Measurements from ENCODE around the gene BAHCC1.

DNA sequence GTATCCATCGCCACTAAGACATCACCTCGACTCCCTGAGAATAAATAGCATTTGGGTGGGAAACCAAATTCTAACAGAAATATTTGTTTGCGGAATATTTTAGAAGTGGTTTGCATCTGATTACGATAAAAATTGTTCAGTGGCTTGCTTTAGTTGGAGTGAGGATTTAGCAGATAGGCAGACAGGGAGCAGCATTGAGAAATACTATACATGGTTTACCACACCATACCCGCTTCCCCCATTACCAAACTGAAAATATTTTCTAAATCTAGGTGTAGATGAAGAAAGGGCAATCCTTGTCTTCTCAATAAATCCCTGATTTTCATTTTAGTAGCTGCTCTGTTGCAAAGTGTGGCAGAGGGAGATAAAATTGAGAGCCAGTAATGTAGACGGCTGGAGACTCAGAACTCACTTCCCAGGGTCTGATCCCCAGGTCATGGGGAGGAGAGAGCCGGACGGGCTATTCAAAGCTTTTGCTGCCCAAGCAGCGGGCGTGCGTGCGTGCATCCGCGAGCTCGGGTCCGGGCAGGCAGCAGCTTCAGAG is 808 bp upstream of the BAHCC1 start:
- TF ChIP-seq, protein P1, sequence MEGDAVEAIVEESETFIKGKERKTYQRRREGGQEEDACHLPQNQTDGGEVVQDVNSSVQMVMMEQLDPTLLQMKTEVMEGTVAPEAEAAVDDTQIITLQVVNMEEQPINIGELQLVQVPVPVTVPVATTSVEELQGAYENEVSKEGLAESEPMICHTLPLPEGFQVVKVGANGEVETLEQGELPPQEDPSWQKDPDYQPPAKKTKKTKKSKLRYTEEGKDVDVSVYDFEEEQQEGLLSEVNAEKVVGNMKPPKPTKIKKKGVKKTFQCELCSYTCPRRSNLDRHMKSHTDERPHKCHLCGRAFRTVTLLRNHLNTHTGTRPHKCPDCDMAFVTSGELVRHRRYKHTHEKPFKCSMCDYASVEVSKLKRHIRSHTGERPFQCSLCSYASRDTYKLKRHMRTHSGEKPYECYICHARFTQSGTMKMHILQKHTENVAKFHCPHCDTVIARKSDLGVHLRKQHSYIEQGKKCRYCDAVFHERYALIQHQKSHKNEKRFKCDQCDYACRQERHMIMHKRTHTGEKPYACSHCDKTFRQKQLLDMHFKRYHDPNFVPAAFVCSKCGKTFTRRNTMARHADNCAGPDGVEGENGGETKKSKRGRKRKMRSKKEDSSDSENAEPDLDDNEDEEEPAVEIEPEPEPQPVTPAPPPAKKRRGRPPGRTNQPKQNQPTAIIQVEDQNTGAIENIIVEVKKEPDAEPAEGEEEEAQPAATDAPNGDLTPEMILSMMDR (IDR thresholded peaks at IDR 0.05): no peak
- TF ChIP-seq POLR2AphosphoS5 (IDR thresholded peaks at IDR 0.05) (no peak), POLR2A (IDR thresholded peaks at IDR 0.05) (no peak)

Measured in prostate gland (tissue), 2 donors.